AG10803 (cell line): ENCODE results near the gene MZT2A.
"Not testable (repeated sequence)": the region's sequence is repeated elsewhere in the genome, so short reads cannot be mapped to it uniquely, and the experiment has no call there.

Source experiments
- DNase-seq: peaks from one replicate; pipeline ENCODE4 v3.0.0; 2010; ENCODE audit warnings: low read depth
- H3K4me3 ChIP-seq: 2 replicates; pipeline ENCODE4 v1.5.1; 2011; ENCODE audit warnings: mild to moderate bottlenecking, low read length, control low read depth
- CTCF ChIP-seq: conservative IDR thresholded peaks from 2 replicates; pipeline ENCODE4 v1.5.1; 2011; ENCODE audit warnings: mild to moderate bottlenecking, low read length, control low read depth, inconsistent platforms

MZT2A gene

DNA sequence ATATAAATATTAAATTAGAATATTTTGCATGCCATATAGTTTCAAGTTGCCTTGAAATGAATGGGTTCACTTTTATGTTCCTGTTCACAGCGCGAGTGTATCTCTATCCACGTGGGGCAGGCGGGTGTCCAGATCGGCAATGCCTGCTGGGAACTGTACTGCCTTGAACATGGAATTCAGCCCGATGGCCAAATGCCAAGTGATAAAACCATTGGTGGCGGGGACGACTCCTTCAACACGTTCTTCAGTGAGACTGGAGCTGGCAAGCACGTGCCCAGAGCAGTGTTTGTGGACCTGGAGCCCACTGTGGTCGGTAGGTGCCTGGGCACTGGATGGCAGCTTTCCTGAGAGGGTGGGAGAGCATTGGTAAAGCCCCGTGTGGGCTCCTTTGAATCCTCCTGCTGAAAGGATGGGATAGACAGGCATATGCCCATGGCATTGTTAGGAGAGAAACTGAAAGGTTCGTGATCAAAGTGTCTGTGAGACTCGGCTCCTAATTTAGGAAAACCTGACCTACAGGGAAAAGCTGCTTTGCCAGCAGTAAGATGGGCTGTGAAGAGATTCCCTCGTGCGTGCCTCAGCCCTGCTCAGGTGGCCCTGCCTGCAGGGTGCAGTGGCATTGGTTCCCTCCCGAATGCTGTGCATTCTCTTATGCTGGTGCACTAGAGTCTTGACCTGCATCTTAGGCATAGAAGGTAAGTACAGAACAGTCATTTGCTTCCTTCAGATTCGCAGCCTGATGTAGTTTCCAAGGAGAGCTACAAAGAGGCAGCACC lies 13.9 kb downstream of the MZT2A start:
- not testable (repeated sequence) for DNase-seq, H3K4me3 ChIP-seq

DNA sequence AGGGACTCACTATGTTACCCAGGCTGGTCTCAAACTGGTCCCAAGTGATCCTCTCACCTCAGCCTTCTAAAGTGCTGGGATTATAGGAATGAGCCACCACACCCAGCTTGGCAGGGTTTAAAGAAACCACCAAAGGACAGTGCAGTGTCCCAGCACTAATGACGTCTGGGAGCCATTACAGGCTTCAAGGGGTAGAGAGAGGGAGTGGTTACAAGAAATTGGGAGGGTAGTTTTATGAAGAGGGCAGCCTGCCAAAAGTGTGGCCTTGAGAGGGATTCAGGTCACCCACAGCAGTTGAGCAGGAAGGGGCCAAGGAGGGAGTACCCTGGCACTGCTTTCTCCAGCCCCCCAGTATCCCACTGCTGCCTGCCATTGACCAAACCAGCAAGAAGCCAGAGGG lies 15.0 kb downstream of the MZT2A start:
- DNase-seq, H3K4me3 ChIP-seq: not testable (repeated sequence)

- DNase-seq, H3K4me3 ChIP-seq: not testable (repeated sequence)
Observed at GRCh38 chr2:131476363-131476762, 15.8 kb downstream of the MZT2A start.

DNA sequence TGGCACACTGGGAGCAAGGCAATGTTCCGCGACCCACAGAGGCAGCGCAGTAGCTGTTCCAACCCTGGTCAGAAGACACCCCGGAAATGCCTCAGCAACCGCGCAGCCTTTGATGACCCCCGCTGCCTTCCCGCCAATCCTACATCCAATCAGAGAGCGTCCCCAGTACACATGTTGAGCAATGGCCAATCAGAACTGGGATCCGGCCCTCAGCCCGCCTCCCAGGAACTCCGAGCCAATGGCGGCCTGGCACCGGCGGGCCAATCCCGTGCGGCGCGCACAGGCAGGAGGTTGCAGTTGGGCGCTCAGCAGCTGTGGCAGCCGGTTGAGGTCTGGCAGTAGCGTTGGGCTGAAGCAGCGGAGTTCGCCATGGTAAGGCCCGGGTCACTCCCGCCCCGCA lies 16.4 kb downstream of the MZT2A start, which contains the start of gene TUBA3D:
Gene TUBA3D, plus strand, starts transcription at position 289 of the 400 bp plus-strand sequence. Its CDS starts 81 bp downstream, at position 370.
- DNase-seq: no peak
- TF ChIP-seq CTCF: no peak
- no peak within 1 kb of the TSS for H3K4me3 ChIP-seq

DNA sequence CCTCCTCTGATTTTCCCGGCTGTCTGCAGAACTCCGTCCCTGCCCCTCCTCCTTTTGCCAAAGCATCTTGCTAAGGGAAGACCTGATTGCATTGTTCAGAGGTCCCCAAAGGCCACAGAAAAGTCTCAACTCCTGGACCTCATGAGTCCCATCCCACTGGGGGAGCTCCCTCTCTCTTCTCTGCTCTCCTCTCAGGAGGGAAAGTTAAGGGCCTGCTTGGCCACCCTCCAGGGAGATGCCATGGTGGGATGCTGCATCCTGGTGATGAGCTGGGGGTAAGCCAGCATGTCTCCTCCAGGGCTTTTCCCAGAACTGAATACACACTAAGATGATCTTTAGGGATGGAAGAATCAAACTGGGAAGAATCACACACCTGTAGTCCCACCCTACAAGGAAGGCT lies 18.9 kb downstream of the MZT2A start:
- DNase-seq, H3K4me3 ChIP-seq: not testable (repeated sequence)

DNA sequence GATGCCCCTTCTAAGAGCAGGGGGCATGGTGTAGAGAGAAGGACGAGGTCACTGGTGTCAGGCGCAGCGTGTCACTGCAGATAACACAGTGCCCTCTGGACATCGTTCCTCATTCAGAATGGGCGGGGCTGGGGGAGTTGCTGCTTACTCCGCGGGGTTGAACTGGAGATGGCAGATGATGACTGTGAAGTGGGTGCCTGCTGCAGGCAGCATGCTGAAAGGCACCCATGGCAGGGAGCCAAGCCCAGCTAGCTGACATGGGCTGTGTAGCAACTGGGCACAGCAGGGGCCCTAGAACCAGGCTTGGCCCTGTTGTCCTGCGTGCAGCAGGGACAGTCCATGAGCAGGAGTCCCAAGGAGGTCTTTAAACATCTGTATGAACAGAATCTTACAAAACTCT lies 20.6 kb downstream of the MZT2A start:
- DNase-seq: not testable (repeated sequence)

DNA sequence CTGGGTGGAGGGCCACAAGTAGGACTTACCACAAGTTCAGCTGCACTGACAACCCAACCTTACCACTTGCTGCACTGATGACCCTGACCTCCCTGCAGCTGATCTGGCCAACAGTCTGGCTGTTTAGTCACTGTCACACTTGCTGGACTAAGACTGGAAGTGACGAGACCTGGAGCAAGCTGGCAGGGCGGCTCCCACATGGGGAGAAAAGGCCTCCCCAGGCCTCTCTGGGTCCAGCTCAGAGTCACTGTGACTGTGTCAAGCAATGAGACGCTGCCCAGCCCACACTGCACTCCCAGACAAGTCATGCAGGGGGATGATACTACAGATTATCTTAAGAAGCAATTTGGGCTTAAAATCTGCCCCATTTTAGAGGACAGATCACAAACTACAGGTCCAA lies 21.3 kb downstream of the MZT2A start:
- H3K4me3 ChIP-seq, DNase-seq: not testable (repeated sequence)

More for the DNA sequence above, 20.6 kb downstream of the MZT2A start:
- H3K4me3 ChIP-seq: not testable (repeated sequence)

DNA sequence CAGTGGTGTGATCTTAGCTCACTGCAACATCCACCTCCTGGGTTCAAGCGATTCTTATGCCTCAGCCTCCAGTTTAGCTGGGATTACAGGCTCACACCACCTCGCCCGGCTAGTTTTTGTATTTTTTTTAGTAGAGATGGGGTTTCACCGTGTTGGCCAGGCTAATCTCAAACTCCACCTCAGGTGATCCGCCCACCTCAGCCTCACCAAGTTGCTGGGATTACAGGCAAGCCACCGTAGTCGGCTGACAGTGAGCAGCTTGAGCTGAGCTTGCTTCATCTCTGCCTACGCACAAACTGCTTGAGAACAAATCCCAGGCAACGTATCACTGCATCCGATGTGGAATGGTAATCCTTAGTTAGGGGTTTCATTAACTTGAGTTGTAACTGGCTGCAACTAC lies 24.5 kb downstream of the MZT2A start:
- H3K4me3 ChIP-seq, DNase-seq: not testable (repeated sequence)

DNA sequence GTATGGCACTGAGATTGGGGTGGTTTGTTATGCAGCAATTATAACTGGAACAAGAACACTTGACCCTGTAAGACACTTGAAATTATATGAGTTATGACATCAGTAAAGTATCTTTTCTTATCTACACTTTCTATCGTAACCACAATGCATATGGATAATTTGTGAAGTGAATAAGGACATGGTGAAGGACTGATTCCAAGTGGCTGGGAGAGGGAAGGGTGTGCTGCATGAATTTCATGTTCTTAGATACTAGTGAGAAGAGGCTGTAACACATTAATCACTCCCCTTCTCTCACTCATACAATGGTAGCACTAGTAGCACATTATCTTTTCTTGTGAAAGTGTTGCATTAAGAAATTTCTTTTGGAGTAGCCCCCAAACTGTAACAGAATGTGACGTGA lies 37.3 kb downstream of the MZT2A start:
- not testable (repeated sequence) for H3K4me3 ChIP-seq, DNase-seq

GRCh38 chr2:131451265-131451949 lies 40.8 kb downstream of the MZT2A start:
- DNase-seq, H3K4me3 ChIP-seq: not testable (repeated sequence)

GRCh38 chr2:131447981-131448380 lies 44.2 kb downstream of the MZT2A start:
- not testable (repeated sequence) for H3K4me3 ChIP-seq

GRCh38 chr2:131445896-131446295 lies 46.3 kb downstream of the MZT2A start:
- H3K4me3 ChIP-seq: no peak overlapping the region
- TF ChIP-seq CTCF: no peak
- no peak for DNase-seq

More at GRCh38 chr2:131447981-131448380, 44.2 kb downstream of the MZT2A start:
- not testable (repeated sequence) for DNase-seq

- not testable (repeated sequence) for DNase-seq, H3K4me3 ChIP-seq
Observed at GRCh38 chr2:131445515-131445797, 46.7 kb downstream of the MZT2A start.

DNA sequence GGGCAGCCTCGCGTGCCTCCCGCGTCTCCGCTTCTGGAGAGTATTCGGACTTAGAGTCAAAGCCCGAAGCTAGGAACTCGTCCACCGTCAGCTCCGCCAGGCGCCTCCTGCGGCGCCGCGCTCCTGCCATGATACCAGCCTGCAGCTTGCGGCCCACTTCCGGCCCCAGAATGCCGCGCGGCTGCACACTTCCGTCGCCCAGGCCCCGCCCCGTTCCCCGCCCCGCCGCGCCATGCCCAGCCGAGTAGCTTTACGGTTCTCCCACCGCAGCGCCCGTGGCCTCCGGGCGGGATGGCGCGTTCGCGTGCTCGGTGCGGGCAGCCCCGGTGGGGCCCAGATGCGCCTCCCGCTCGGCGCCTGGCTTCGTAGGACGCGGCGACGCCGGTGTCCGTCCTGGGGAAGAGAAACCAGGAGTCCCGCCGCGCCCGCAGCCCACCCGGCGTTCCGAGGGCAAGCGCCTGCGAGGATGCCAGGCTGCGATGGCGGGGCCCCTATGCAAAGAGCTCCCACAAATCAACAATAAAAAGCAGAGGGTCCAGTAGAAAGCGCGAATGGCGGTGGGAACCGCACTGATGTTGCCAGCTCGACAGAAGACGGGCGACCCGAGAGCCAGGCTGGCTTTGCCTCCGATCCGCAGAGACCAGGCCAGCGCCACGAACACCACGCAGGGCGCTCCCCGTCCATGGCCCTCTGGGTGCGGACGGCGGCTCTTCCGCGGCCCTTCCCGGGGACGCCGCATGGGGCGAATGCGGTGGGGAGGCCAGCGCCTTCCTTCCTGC lies 47.3 kb downstream of the MZT2A start:
- not testable (repeated sequence) for DNase-seq, H3K4me3 ChIP-seq

GRCh38 chr2:131440742-131441468 lies 51.3 kb downstream of the MZT2A start:
- not testable (repeated sequence) for H3K4me3 ChIP-seq

More at GRCh38 chr2:131440742-131441468, 51.3 kb downstream of the MZT2A start:
- DNase-seq: not testable (repeated sequence)
